MM.1S (cell line): ENCODE results near the gene MORN5.
A peak's percentile ranks its signal among the peaks of the same experiment; 100 is the strongest.

Source experiments
- DNase-seq: peaks from one replicate; pipeline ENCODE4 v3.0.0-alpha.2; 2015
- H2AFZ ChIP-seq: fragments of 300-600 bp; sonication (generic); 2 replicates; pipeline ENCODE4 v1.6.0; 2016; ENCODE audit warnings: antibody characterized with exemption, low read length
- H3F3A ChIP-seq: fragments of 300-600 bp; sonication (generic); 2 replicates; pipeline ENCODE4 v1.6.1; 2016; ENCODE audit warnings: mild to moderate bottlenecking, antibody characterized with exemption, low read length, moderate library complexity, mixed read lengths; ENCODE audit not compliant: insufficient read depth
- H3K27ac ChIP-seq: fragments of 300-600 bp; sonication (generic); 2 replicates; pipeline ENCODE4 v1.5.1; 2016; ENCODE audit warnings: mild to moderate bottlenecking, low read length
- H3K27me3 ChIP-seq: fragments of 300-600 bp; sonication (generic); replicated peaks from 2 replicates; pipeline ENCODE4 v1.6.0; 2016; ENCODE audit warnings: low read length; ENCODE audit not compliant: insufficient read depth
- H3K36me3 ChIP-seq: fragments of 300-600 bp; sonication (generic); replicated peaks from 2 replicates; pipeline ENCODE4 v1.6.1; 2016; ENCODE audit warnings: mild to moderate bottlenecking, low read length, mixed read lengths; ENCODE audit not compliant: insufficient read depth
- H3K4me1 ChIP-seq: fragments of 300-600 bp; sonication (generic); 2 replicates; pipeline ENCODE4 v1.6.1; 2016; ENCODE audit warnings: low read length, mixed read lengths
- H3K4me2 ChIP-seq: fragments of 300-600 bp; sonication (generic); 2 replicates; pipeline ENCODE4 v1.6.0; 2016; ENCODE audit warnings: low read depth, low read length
- H3K4me3 ChIP-seq: fragments of 300-600 bp; sonication (generic); 2 replicates; pipeline ENCODE4 v1.5.1; 2016; ENCODE audit warnings: low read length, mixed read lengths
- H3K79me2 ChIP-seq: fragments of 300-600 bp; sonication (generic); 2 replicates; pipeline ENCODE4 v1.6.1; 2016; ENCODE audit warnings: mixed run types, low read length, mixed read lengths
- H3K9ac ChIP-seq: fragments of 300-600 bp; sonication (generic); 2 replicates; pipeline ENCODE4 v1.6.1; 2016; ENCODE audit warnings: low read length, mixed read lengths
- H3K9me2 ChIP-seq: fragments of 300-600 bp; sonication (generic); replicated peaks from 2 replicates; pipeline ENCODE4 v1.6.1; 2016; ENCODE audit warnings: mild to moderate bottlenecking, low read length, mixed read lengths; ENCODE audit not compliant: insufficient read depth
- H3K9me3 ChIP-seq: fragments of 300-600 bp; sonication (generic); replicated peaks from 2 replicates; pipeline ENCODE4 v1.6.1; 2016; ENCODE audit warnings: mild to moderate bottlenecking, low read length, mixed read lengths; ENCODE audit not compliant: insufficient read depth
- H4K20me1 ChIP-seq: fragments of 300-600 bp; sonication (generic); 2 replicates; pipeline ENCODE4 v1.6.1; 2016; ENCODE audit warnings: mild to moderate bottlenecking, low read length, moderate library complexity, mixed read lengths; ENCODE audit not compliant: insufficient read depth
- CTCF ChIP-seq: fragments of 300-600 bp; sonication (generic); IDR thresholded peaks from 2 replicates; pipeline ENCODE4 v1.5.1; 2016; ENCODE audit warnings: antibody characterized with exemption, low read length, mixed read lengths
- EZH2 ChIP-seq: fragments of 300-600 bp; sonication (generic); optimal IDR thresholded peaks from 2 replicates; pipeline ENCODE3; 2017; ENCODE audit warnings: low read depth, mild to moderate bottlenecking, antibody characterized with exemption, low read length, mixed read lengths
- EZH2phosphoT487 ChIP-seq: fragments of 300-600 bp; sonication (generic); IDR thresholded peaks from 2 replicates; pipeline ENCODE4 v1.6.1; 2018; ENCODE audit warnings: antibody characterized with exemption, low read length

The MORN5 gene

DNA sequence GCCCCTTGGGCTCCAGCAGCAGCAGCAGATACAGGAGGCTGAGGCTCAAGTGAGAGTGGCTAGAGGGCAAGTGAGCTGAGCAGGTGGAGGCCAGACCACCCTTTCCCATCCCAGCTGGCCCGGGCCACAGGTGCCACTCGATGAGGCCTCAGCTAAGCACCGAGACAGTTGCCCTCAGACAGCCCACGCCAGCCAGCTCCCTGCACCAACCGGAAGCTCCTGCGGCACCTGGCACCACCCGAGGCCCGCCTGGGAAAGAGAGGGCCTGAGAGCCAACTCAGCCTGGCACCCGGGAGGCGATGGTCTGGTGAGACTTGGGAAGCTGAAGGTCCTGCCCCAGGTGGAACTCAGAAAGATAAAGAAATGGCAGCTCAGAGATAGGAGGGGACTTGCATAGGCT lies 38.3 kb upstream of the MORN5 start:
- no peak overlapping the region for H3K9ac ChIP-seq
- no peaks in the 10 kb centered on the region for H3F3A ChIP-seq
- H3K4me3 ChIP-seq = no peak overlapping the region
- H3K9me2 ChIP-seq = no peaks in the 10 kb centered on the region
- no peak overlapping the region for H3K27ac ChIP-seq
- no peaks in the 10 kb centered on the region for H3K36me3 ChIP-seq
- H3K79me2 ChIP-seq = no peaks in the 10 kb centered on the region
- no peaks in the 10 kb centered on the region for H3K4me1 ChIP-seq
- DNase-seq = no peak
- no peaks in the 10 kb centered on the region for H4K20me1 ChIP-seq
- no peaks in the 10 kb centered on the region for H3K9me3 ChIP-seq
- no peak overlapping the region for H3K4me2 ChIP-seq
- TF ChIP-seq EZH2phosphoT487 (no peak), EZH2 (no peak), CTCF (no peak)
- H3K27me3 ChIP-seq = peaks cover 9% of the 10 kb centered on the region
- H2AFZ ChIP-seq = no peak overlapping the region

GRCh38 chr9:122121931-122122330 lies 37.8 kb upstream of the MORN5 start:
- no peak overlapping the region for H3K9ac ChIP-seq
- H3K27me3 ChIP-seq = peaks cover 14% of the 10 kb centered on the region
- H4K20me1 ChIP-seq = no peaks in the 10 kb centered on the region
- H3K79me2 ChIP-seq = no peaks in the 10 kb centered on the region
- H3K9me2 ChIP-seq = no peaks in the 10 kb centered on the region
- H3K4me3 ChIP-seq = no peak overlapping the region
- no peaks in the 10 kb centered on the region for H3K9me3 ChIP-seq
- no peak for TF ChIP-seq EZH2phosphoT487
- H3F3A ChIP-seq = no peaks in the 10 kb centered on the region
- no peaks in the 10 kb centered on the region for H3K36me3 ChIP-seq
- no peak overlapping the region for H3K4me2 ChIP-seq
- no peak overlapping the region for H2AFZ ChIP-seq
- H3K27ac ChIP-seq = no peak overlapping the region
- H3K4me1 ChIP-seq = no peaks in the 10 kb centered on the region
- DNase-seq = no peak

- no peak overlapping the region for H3K4me2 ChIP-seq
- no peak for DNase-seq
- TF ChIP-seq CTCF = no peak
- no peak for TF ChIP-seq EZH2phosphoT487
- no peak for TF ChIP-seq EZH2
- H3K36me3 ChIP-seq = no peaks in the 10 kb centered on the region
- H3K4me3 ChIP-seq = no peak overlapping the region
- no peak overlapping the region for H2AFZ ChIP-seq
- no peak overlapping the region for H3K27ac ChIP-seq
- no peaks in the 10 kb centered on the region for H4K20me1 ChIP-seq
- H3K79me2 ChIP-seq = no peaks in the 10 kb centered on the region
- H3F3A ChIP-seq = no peaks in the 10 kb centered on the region
- peaks cover 18% of the 10 kb centered on the region for H3K27me3 ChIP-seq
- no peaks in the 10 kb centered on the region for H3K4me1 ChIP-seq
- no peaks in the 10 kb centered on the region for H3K9me3 ChIP-seq
- no peak overlapping the region for H3K9ac ChIP-seq
- H3K9me2 ChIP-seq = no peaks in the 10 kb centered on the region
These were observed 37.2 kb upstream of the MORN5 start for GRCh38 chr9:122122468-122122867.

- no peaks in the 10 kb centered on the region for H4K20me1 ChIP-seq
- H3K9ac ChIP-seq = no peak overlapping the region
- no peak for TF ChIP-seq EZH2
- TF ChIP-seq CTCF = peak; percentile 100
- H3K4me1 ChIP-seq = no peaks in the 10 kb centered on the region
- H3K36me3 ChIP-seq = no peaks in the 10 kb centered on the region
- no peaks in the 10 kb centered on the region for H3K9me3 ChIP-seq
- H3K27ac ChIP-seq = no peak overlapping the region
- H3K4me3 ChIP-seq = no peak overlapping the region
- DNase-seq = peak; percentile 67
- H3F3A ChIP-seq = no peaks in the 10 kb centered on the region
- no peaks in the 10 kb centered on the region for H3K79me2 ChIP-seq
- no peak overlapping the region for H2AFZ ChIP-seq
- H3K4me2 ChIP-seq = no peak overlapping the region
- peaks cover 18% of the 10 kb centered on the region for H3K27me3 ChIP-seq
- H3K9me2 ChIP-seq = no peaks in the 10 kb centered on the region
These were observed 36.6 kb upstream of the MORN5 start for GRCh38 chr9:122122903-122123632.
